Embryonic facial prominence (tissue), 1 donor: ENCODE measurements around the gene EPB41L2.

ENCODE experiments used
- DNase-seq: peaks from one replicate; pipeline ENCODE4 v3.0.0-alpha.2; 2016; ENCODE audit errors: extremely low spot score

The EPB41L2 gene

GRCh38 chr6:130797061-130797460 lies 266.0 kb downstream of the EPB41L2 start:
- DNase-seq = no peak

- DNase-seq = no peak
Measured at GRCh38 chr6:130796313-130796905, 266.6 kb downstream of the EPB41L2 start.

GRCh38 chr6:130794738-130795137 lies 268.3 kb downstream of the EPB41L2 start:
- DNase-seq = no peak

- DNase-seq = no peak
Measured at GRCh38 chr6:130794010-130794697, 268.9 kb downstream of the EPB41L2 start.
